HG03521 (cell line): ENCODE data around the gene SLC38A11.

ENCODE experiments used
- ATAC-seq: cut with Tn5 transposase; IDR thresholded peaks from one replicate; pipeline ENCODE4 v1.9.1; 2021; ENCODE audit warnings: mild to moderate bottlenecking, moderate library complexity; ENCODE audit not compliant: unreplicated experiment

SLC38A11 gene

GRCh38 chr2:164972216-164972615 is 16.9 kb upstream of the SLC38A11 start:
- no peak for ATAC-seq

- no peak for ATAC-seq
Measured at GRCh38 chr2:164969909-164970690, 14.8 kb upstream of the SLC38A11 start.

GRCh38 chr2:164967781-164968228 is 12.5 kb upstream of the SLC38A11 start:
- ATAC-seq, result no peak

- no peak for ATAC-seq
Measured at GRCh38 chr2:164967361-164967760, 12.0 kb upstream of the SLC38A11 start.

- ATAC-seq, result no peak
Measured at GRCh38 chr2:164964700-164965099, 9.4 kb upstream of the SLC38A11 start.

GRCh38 chr2:164960159-164960558 is 4.8 kb upstream of the SLC38A11 start:
- no peak for ATAC-seq

GRCh38 chr2:164954186-164954585 is 1.1 kb downstream of the SLC38A11 start:
- ATAC-seq, result no peak

GRCh38 chr2:164953279-164953678 is 2.0 kb downstream of the SLC38A11 start:
- ATAC-seq, result no peak

- no peak for ATAC-seq
Measured at GRCh38 chr2:164952057-164952702, 3.1 kb downstream of the SLC38A11 start.

- no peak for ATAC-seq
Measured at GRCh38 chr2:164948540-164948939, 6.8 kb downstream of the SLC38A11 start.

GRCh38 chr2:164947281-164947680 is 8.0 kb downstream of the SLC38A11 start:
- ATAC-seq, result no peak

- ATAC-seq, result no peak
Measured at GRCh38 chr2:164943289-164943688, 12.0 kb downstream of the SLC38A11 start.

GRCh38 chr2:164937864-164938401 is 17.4 kb downstream of the SLC38A11 start:
- no peak for ATAC-seq

- ATAC-seq, result no peak
Measured at GRCh38 chr2:164935118-164936101, 19.9 kb downstream of the SLC38A11 start.

- ATAC-seq, result no peak
Measured at GRCh38 chr2:164934401-164935117, 20.8 kb downstream of the SLC38A11 start.

- no peak for ATAC-seq
Measured at GRCh38 chr2:164933671-164934189, 21.6 kb downstream of the SLC38A11 start.

GRCh38 chr2:164932377-164932776 is 22.9 kb downstream of the SLC38A11 start:
- no peak for ATAC-seq

GRCh38 chr2:164928101-164928673 is 27.1 kb downstream of the SLC38A11 start:
- no peak for ATAC-seq

- no peak for ATAC-seq
Measured at GRCh38 chr2:164922134-164922533, 33.2 kb downstream of the SLC38A11 start.

- ATAC-seq, result peak; percentile 48
Measured at GRCh38 chr2:164920430-164920829, 34.9 kb downstream of the SLC38A11 start.
